ENCODE data around the gene FAM241A.
A peak's percentile ranks its signal among the peaks of the same experiment; 100 is the strongest.
"Not testable (repeated sequence)": the region's sequence is repeated elsewhere in the genome, so short reads cannot be mapped to it uniquely, and the experiment has no call there.

FAM241A gene

DNA sequence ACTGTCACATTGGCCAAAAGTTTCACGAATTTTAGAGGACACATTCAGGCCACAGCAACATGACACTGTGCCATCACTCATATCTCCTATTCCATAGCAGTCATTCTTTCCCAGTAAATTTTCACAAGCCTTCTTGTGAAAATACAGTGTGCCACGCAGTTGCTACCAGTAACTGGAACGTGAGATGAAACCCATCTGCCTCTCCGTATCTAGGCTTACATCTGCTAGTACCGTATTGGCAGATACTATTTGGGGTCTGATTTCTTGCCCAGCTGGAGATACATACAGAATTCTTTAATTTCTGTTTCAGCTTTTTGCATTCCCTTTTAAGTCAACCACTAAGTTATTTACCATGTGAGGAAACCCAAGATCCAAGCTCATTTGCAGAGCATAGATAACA, 8.7 kb upstream of the FAM241A start:
- FAIRE-seq (no peak), DNase-seq (ENCODE audit: insufficient read length, low spot score) (no peak)

DNA sequence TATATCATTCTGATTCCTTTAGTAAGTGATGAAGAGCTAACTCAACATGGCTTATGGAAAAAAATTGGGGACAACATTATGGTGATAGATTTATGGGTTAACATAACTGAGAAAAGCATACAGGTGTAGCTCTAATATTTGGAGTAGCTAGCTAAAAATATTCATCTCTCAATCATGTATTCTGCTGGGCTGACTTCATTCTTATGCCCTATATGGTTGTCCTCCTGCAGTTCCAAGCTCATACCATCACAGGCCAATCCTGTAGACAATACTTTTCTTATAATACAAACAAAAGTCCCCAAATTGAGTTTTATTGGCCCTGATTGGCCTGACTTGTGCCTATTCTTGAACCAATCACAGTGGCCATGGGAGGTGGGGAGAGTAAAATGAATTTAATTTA, 6.7 kb upstream of the FAM241A start:
- DNase-seq (ENCODE audit: insufficient read length, low spot score) (no peak), FAIRE-seq (no peak)

DNA sequence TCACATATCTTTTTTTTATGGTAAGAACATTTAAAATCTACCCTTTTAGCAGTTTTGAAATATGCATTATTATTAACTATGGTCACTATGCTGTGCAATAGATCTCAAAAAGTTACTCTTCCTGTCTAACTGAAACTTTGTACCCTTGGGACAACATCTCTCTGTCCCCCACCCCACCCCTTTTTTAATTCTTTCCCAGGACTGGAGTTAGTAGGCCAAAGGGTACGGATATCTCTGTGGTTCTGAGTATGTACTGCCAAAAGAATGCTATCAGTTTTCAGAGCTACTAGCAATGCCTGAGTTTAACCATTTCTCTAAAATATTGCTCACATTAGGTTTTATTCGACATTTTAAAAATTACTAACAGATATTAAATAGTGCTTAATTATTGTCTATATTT, 4.7 kb upstream of the FAM241A start:
- DNase-seq (ENCODE audit: insufficient read length, low spot score), result no peak
- no peak for FAIRE-seq

DNA sequence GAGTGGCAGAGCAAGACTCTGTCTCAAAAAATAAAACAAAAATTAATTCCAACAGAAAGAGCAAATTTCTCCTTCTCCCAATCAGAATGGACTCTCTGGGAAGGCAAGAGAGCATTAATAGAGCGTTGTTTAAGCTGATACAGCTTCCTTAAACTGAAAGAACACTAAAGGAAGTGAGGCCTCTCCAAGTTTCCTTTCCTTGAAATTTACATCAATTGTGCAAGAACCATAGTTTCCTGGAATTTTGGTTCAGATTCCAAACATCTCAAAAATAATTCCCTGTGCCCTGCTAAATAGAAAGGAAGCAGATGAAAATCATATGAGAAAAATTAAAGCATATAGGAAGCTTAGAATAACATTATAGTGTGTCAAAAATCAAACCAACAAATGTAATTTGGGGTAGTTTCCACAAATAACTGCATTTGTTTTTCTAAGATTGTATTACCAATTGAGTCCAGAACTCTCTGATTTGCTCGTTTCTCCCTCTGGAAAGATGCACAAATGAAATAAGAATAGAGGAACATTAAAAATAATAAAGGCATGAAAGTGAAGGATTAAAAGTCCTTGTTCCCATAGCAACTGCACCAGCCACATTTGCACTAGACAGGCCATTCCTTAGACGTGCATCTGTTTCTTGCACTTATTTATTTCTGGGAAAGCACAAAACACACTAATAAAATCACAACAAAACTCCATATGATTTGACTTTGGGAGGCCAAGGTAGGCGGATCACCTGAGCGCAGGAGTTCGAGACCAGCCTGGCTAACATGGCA, 3.7 kb upstream of the FAM241A start:
- FAIRE-seq, result no peak

DNA sequence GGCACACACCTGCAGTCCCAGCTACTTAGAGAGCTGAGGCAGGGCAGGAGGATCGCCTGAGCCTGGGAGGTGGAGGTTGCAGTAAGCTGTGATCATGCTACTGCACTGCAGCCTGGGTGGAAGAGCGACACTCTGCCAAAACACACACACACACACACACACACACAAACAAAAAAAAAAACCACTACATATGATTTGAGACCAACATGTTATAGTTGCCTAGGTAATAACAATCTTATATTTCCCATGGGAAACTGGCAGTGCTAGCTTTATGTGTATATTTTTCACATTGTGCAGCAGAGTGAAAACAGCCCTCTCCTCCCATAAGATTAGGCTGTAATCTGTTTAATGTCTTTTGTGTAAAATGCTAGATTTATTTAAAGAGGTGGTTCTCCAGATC, 3.1 kb upstream of the FAM241A start:
- DNase-seq (ENCODE audit: insufficient read length, low spot score) (no peak), FAIRE-seq (no peak)

More for the DNA sequence above, 3.7 kb upstream of the FAM241A start:
- DNase-seq (ENCODE audit: insufficient read length, low spot score), result no peak

DNA sequence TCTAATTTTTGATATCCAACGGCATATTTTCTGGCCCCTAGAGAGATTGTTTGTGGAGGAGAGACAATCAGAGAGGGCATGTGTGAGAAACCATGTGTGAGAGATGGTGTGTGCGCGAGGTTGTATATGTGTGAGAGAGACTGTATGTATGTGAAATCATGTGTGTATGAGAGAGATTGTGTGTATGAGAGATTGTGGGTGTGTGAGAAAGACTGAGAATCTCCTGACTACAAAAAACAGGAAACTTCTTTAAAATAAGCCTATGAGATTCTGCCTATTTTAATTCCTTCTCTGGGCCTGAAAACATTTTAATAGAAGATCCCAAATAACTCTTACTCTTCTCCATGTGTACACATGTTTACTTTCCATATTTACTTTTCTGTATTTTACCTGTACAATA, 1.5 kb upstream of the FAM241A start:
- DNase-seq (ENCODE audit: insufficient read length, low spot score) (no peak), FAIRE-seq (no peak)

DNA sequence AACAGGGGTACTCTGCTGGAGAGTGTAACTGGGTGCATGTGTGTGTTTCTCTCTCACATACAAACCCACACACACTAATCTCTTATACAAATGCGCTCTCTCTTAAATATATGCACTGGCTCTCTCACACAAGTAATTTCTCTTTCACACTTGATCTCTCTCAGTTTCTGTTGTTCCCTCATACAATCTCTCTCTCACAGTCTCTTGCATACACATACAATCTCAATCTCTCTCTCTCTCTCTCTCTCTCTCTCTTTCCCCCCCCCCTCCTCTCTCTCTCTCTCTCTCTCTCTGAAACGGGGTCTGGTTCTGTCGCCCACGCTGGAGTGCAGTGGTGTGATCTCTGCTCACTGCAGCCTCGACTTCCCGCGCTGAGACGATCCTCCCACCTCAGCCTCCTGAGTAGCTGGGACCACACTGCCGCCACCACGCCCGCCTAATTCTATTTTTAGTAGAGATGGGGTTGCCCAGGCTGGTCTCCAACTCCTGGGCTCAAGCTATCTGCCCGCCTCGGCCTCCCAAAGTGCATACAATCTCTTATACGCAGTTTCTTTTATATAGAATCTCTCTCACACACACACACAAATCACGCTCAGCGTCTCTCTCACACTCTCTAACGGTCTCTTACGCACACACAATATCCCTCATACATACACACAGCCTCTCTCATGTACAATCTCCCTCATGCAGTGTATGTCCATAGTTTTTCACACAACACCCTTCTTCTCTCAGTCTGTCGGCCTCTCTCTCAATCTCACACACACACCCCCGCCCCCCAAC, 518 bp upstream of the FAM241A start:
- no peak for FAIRE-seq

DNA sequence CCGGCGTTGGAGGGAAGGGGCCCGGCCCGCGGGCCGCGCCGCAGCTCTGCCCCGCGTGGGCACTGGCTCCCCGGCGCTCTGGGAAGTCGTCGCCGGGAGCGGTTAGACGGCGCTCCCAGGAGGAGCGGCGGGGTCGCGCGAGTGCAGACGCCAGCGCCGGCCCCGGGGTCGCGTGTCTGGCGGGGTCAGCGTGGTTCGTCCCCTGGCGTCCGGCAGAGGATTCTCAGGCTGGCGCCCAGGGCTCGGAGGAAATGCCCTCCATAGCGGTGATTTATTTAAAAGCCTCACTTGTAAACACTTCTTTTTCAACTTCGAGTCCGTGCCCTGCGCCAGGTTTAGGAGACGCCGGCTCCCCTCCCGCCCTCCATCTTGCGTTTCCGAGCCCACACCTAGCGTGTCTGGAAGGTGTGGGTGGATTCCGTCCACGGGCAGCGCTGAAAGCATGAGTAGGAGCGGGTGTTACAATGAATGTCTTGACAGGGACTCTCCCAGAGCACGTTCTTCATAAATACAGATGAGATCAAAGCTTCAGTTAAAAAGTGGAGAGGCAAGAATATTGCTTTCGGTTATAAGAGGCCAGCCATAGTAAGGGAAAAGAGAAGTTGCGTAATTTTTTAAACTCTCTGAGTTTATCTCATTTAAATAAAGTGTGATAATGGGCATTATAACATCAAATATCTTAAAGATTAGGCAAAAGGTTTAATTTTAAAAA, 692 bp downstream of the FAM241A start:
- no peak for FAIRE-seq

More for the DNA sequence above, 518 bp upstream of the FAM241A start:
- no peak for DNase-seq (ENCODE audit: insufficient read length, low spot score)

DNA sequence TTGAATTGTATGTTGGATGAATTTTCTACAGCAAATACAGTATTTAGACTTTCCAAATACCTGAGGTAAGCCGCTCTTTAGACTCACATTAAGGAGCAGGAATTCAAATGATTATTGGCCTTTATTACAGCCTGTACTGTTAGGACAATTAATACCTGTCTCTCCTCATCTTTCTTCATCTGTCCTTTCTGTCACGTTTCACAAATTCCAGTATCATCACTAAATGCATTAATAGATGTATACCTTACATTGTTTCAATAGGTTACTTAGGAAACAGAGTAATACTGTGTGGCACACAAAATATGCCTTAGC, 1.2 kb downstream of the FAM241A start:
- no peak for FAIRE-seq
- DNase-seq (ENCODE audit: insufficient read length, low spot score), result no peak

More for the DNA sequence above, 692 bp downstream of the FAM241A start:
- DNase-seq (ENCODE audit: insufficient read length, low spot score), result peak; percentile 30

DNA sequence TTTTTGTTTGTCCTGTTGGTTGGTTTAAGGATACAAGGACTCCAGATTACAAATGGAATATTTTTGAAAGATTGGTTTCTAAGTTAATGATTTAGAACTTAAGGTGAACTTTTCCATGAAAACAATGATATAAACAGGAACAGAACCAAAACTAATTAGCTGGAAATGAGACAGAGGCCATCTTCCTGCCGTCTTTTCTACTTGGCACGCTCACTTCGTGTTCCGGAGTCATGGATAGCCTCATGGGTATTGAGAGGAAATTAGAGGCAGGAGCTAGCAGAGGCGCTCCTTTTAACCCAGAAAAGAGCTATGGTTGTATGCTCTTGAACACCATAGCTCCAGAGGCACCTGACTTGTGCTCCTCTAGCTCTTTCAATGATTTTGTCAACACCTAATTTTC, 2.4 kb downstream of the FAM241A start:
- DNase-seq (ENCODE audit: insufficient read length, low spot score) (no peak), FAIRE-seq (no peak)

DNA sequence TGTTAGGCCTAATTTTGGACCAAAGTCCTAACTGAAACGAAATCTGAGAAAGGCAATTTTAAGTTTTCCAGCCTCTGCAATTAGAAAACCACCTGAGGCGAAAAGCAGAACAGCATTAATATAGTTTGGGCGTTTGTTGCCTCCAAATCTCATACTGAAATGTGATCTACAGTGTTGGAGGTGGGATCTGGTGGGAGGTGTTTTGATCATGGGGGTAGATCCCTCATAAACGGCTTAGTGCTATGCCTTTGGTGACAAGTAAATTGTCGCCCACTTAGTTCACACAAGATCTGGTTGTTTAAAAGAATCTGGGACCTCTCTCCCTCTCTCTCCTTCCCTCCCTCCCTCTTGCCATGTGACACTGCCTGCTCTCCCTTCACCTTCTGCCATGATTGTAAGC, 5.7 kb downstream of the FAM241A start:
- no peak for FAIRE-seq
- DNase-seq (ENCODE audit: insufficient read length, low spot score), result no peak

DNA sequence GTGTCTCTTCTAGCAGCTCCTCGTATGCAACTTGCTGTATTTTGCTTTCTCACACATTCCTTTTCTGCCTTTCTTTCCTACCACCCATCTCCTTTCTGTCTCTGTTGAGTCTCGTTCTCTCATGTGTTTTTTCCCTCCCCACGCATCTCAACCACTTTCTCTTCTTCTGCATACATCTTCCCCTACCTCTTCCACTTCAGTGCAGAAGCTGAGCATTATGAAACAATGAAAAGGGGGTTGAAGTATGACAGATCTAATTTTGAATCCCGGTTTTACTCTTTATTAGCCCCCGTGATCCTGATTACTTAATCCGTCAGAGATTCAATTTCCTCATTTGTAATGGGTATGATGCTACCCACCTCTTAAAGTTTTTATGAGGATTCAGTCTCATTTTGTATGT, 7.3 kb downstream of the FAM241A start:
- FAIRE-seq (no peak), DNase-seq (ENCODE audit: insufficient read length, low spot score) (no peak)

DNA sequence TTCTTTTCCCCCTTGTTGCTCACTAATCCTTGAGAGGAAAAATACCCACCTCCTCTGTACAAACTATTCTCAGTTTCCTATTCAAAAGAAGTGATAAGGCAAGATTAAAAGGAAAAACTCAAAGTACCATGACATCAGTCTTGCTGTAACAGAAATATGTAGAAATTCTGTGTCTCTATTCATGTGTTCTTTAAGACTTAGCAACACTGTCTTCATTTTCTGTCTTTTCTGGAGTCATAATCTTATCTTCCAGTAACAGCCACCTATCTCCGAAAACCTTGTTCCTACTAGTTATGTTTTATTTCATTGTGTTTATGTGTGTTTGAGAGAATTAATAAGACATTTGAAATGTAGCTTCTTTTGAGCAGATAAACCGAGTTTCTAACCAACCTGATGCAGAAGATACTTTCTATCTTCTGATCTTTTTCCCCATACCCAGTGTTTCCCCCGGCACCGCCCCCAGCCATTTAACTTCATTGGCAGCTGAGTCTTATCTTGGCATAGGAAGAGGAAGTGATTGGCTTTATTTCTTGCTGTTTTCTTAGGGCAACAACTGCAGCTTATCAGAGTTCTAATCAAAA, 8.0 kb downstream of the FAM241A start:
- DNase-seq (ENCODE audit: insufficient read length, low spot score), result no peak
- no peak for FAIRE-seq

DNA sequence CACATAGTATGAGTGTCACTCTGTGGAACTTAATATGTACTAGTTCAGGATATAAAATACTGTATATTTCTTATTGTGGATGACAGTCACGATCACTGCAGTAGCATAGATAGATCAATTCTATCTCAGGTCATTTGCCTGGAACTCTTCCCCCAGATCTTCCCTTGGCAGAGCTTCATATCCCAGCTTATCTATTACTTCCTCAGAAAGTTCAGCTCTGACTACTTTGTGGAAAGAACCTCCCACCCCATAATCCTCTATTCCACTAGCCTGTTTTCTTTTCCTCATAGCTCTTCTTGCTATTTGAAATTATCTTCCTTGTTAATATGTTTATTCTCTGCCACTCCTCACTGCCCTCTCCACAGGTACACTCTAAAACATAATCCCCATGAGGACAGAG, 10.9 kb downstream of the FAM241A start:
- DNase-seq (ENCODE audit: insufficient read length, low spot score) (no peak), FAIRE-seq (no peak)

DNA sequence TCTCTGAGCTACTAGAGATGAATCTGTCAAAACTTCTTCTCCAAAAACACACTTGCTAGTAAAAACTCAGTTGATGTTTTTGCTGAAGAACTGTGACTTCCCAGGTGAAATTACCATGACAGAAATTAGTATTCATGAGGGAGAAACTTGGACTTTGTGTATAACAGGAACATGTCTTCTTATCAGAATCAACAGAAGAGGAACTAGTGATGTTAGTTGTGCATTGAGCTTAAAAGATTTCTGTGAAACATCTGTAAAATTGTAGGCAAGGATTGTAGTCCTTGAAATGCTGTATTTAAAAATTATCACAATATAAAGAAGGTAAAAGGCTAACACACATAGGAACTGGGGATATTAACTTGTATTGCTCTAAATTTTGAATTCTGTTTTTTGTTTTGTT, 11.3 kb downstream of the FAM241A start:
- no peak for FAIRE-seq
- no peak for DNase-seq (ENCODE audit: insufficient read length, low spot score)

DNA sequence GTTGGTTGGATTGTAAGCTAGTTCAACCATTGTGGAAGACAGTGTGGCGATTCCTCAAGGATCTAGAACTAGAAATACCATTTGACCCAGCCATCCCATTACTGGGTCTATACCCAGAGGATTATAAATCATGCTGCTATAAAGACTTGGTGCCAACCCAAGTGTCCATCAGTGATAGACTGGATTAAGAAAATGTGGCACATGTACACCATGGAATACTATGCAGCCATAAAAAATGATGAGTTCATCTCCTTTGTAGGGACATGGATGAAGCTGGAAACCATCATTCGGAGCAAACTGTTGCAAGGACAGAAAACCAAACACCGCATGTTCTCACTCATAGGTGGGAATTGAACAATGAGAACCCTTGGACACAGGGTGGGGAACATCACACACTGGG, 18.5 kb downstream of the FAM241A start:
- FAIRE-seq; DNase-seq (ENCODE audit: insufficient read length, low spot score): not testable (repeated sequence)

DNA sequence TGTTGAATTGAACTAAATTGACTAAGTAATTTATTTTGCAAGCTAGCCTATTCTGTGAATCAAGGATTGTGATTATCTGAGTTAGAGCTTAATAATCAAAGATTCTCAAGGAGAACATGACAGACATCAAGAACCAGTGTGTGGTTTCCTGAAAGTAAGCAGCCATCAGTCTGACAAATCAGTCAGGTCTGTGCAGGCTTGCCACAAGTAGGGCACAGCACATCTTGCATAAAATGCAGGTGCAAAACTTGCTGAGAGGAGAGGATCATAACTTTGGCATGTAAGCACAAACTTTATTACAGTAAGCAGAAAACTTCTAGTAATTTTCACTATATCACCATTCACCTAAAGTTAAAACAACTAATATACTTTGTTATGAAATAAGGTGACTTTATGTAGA, 22.5 kb downstream of the FAM241A start:
- FAIRE-seq, result no peak

DNA sequence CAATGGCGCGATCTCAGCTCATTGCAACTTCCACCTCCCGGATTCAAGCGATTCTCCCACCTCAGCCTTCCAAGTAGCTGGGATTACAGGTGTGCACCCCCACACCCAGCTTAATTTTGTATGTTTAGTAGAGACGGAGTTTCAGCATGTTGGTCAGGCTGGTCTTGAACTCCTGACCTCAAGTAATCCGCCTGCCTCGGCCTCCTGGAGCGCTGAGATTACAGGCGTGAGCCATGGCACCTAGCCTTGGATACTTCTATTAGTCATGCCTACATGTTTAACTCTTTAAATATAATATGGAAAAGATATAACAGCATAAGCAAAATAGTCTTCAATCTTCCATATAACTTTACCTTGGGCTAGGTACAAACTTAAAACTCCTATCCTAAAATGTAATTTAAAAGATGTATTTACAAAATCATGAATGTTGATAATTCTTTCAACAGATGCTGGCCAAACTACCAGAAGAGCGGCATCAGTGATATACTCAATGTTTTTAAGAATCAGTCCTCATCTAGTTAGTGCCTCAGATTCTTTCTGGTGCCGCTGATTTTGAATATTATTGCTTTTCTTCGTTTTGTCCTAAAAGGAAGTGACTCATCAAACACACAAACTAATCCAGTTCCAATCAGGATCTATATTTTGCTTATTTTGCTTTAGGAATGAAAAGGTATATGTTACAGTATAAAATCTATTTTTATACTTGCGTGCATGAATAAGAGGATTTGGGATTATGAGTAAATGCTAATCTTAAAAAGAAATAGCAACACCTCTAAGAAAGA, 23.7 kb downstream of the FAM241A start:
- no peak for DNase-seq (ENCODE audit: insufficient read length, low spot score)
- FAIRE-seq, result no peak

More for the DNA sequence above, 22.5 kb downstream of the FAM241A start:
- no peak for DNase-seq (ENCODE audit: insufficient read length, low spot score)

DNA sequence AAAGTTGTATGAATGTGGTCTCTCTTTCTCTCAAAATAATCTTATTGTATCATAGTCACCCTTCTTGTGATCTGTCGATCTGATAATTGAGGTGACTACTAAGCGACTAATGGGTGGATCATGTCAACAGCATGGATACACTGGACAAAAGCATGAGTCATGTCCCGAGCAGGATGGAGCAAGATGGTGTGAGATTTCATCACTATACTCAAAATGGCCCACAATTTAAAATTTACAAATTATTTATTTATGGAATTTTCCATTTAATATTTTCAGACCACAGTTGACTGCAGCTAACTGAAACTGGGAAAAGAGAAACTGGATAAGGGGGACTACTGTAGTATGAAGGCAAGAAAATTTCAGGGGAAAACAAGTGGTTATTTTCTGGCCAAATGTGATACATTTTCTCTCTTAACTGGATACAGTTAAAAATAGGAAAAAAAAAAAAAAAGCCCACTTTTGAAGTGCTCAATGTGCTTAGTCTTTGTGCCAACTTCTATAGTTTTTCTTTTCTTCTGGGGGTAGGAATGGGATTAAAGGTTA, 25.3 kb downstream of the FAM241A start:
- DNase-seq (ENCODE audit: insufficient read length, low spot score) (peak; percentile 40), FAIRE-seq (no peak)

Data from HTR-8/SVneo (cell line).